Esophagus (tissue), 2 donors: Measurements from ENCODE around the gene MBP. TPM values are rescaled to one million over a fixed set of nuclear protein-coding genes. Genes with fewer than 3 reads are reported as not detected.
"Not testable (repeated sequence)": the region's sequence is repeated elsewhere in the genome, so short reads cannot be mapped to it uniquely, and the experiment has no call there.

Source experiments
- H3K27ac ChIP-seq, 2 donors: one replicate each; pipeline ENCODE4 v1.5.1; 2013; ENCODE audit warnings: low read depth in 2 of 2, mild to moderate bottlenecking in 2 of 2, inconsistent platforms in 1 of 2, low read length in 1 of 2, moderate library complexity in 1 of 2
- H3K27me3 ChIP-seq, 2 donors: one replicate each; pipeline ENCODE4 v1.6.1; 2013; ENCODE audit warnings: low read length in 2 of 2, control low read depth in 1 of 2, mild to moderate bottlenecking in 1 of 2; ENCODE audit not compliant: insufficient read depth in 2 of 2, control insufficient read depth in 1 of 2
- H3K36me3 ChIP-seq, 2 donors: one replicate each; pipeline ENCODE4 v1.6.1; 2013; ENCODE audit warnings: low read length in 1 of 2; ENCODE audit not compliant: control insufficient read depth in 2 of 2, insufficient read depth in 2 of 2
- H3K4me1 ChIP-seq, 2 donors: one replicate each; pipeline ENCODE4 v1.6.1; 2013; ENCODE audit warnings: low read length in 1 of 2; ENCODE audit not compliant: control insufficient read depth in 2 of 2, insufficient read depth in 2 of 2
- H3K4me3 ChIP-seq, 2 donors: one replicate each; pipeline ENCODE4 v1.5.1; 2013; ENCODE audit warnings: low read length in 2 of 2, mild to moderate bottlenecking in 2 of 2, low read depth in 1 of 2, moderate library complexity in 1 of 2
- H3K9me3 ChIP-seq, 2 donors: one replicate each; pipeline ENCODE4 v1.6.1; 2013; ENCODE audit warnings: mild to moderate bottlenecking in 2 of 2, low read depth in 1 of 2, low read length in 1 of 2, moderate library complexity in 1 of 2; ENCODE audit not compliant: control insufficient read depth in 2 of 2, insufficient read depth in 1 of 2
- WGBS, 2 donors: extraction: QIAGEN DNeasy Blood & Tissue Kit; methylation state at CpG; one replicate each; pipeline ENCODE4 v1.1.7; 2013; 5-methylcytosine and 5-hydroxymethylcytosine counted together
- polyA plus RNA-seq, 2 donors: library from polyadenylated mRNA; stranded (reverse); fragments of 200-250 nt; gene quantifications; one replicate each; pipeline ENCODE4 v1.2.3, GENCODE V29; 2013
- donor health status: healthy with polysubstance abuse.
- donor health status: Bipolar disorder and iron deficiency.

MBP gene
- polyA plus RNA-seq, 2 donors = 9.7 to 10.8 TPM

GRCh38 chr18:76967721-76968472 is 164.7 kb downstream of the MBP start:
- H3K9me3 ChIP-seq = peaks cover 0 to 2% of the 10 kb centered on the region in 2 donors
- 65 to 67% methylated on average over 17 of the region's 17 CpGs for WGBS, 2 donors
- no peaks in the 10 kb centered on the region for H3K27me3 ChIP-seq
- peaks cover 2 to 6% of the 10 kb centered on the region in 2 donors for H3K36me3 ChIP-seq
- H3K4me1 ChIP-seq = peaks cover 0 to 2% of the 10 kb centered on the region in 2 donors
- no peak overlapping the region for H3K27ac ChIP-seq
- H3K4me3 ChIP-seq = no peak overlapping the region

GRCh38 chr18:76967299-76967698 is 165.3 kb downstream of the MBP start:
- not testable (repeated sequence) for H3K27ac ChIP-seq, H3K9me3 ChIP-seq, H3K4me3 ChIP-seq, H3K36me3 ChIP-seq, H3K4me1 ChIP-seq, H3K27me3 ChIP-seq

- 93 to 95% methylated on average over 11 of the region's 11 CpGs for WGBS, 2 donors
- H3K36me3 ChIP-seq, H3K27me3 ChIP-seq, H3K9me3 ChIP-seq, H3K27ac ChIP-seq, H3K4me3 ChIP-seq, H3K4me1 ChIP-seq: not testable (repeated sequence)
These were observed 166.9 kb downstream of the MBP start for GRCh38 chr18:76965555-76966151.

GRCh38 chr18:76963936-76964335 is 168.6 kb downstream of the MBP start:
- Histone ChIP-seq H3K9me3 (peaks cover 0 to 2% of the 10 kb centered on the region in 2 donors), H3K36me3 (peaks cover 4 to 5% of the 10 kb centered on the region in 2 donors), H3K4me3 (no peak overlapping the region), H3K27me3 (no peaks in the 10 kb centered on the region), H3K27ac (no peak overlapping the region), H3K4me1 (no peaks in the 10 kb centered on the region)
- WGBS, 2 donors = 87 to 90% methylated on average over 2 of the region's 2 CpGs

GRCh38 chr18:76962851-76963250 is 169.7 kb downstream of the MBP start:
- Histone ChIP-seq H3K9me3 (no peaks in the 10 kb centered on the region), H3K27me3 (no peaks in the 10 kb centered on the region), H3K27ac (no peak overlapping the region), H3K36me3 (peaks cover 2 to 5% of the 10 kb centered on the region in 2 donors), H3K4me1 (no peaks in the 10 kb centered on the region), H3K4me3 (no peak overlapping the region)
- WGBS, 2 donors = 93% methylated on average over 1 of the region's 1 CpG

GRCh38 chr18:76960528-76961035 is 172.0 kb downstream of the MBP start:
- Histone ChIP-seq H3K4me3 (no peak overlapping the region), H3K36me3 (peaks cover 6 to 19% of the 10 kb centered on the region in 2 donors), H3K27me3 (no peaks in the 10 kb centered on the region), H3K4me1 (no peaks in the 10 kb centered on the region), H3K9me3 (no peaks in the 10 kb centered on the region), H3K27ac (no peak overlapping the region)
- WGBS, 2 donors = 95 to 96% methylated on average over 16 of the region's 16 CpGs

GRCh38 chr18:76959605-76960004 is 173.0 kb downstream of the MBP start:
- Histone ChIP-seq H3K4me3 (no peak overlapping the region), H3K9me3 (no peaks in the 10 kb centered on the region), H3K4me1 (no peaks in the 10 kb centered on the region), H3K27ac (no peak overlapping the region), H3K36me3 (peaks cover 6 to 20% of the 10 kb centered on the region in 2 donors), H3K27me3 (no peaks in the 10 kb centered on the region)
- WGBS, 2 donors = 89 to 92% methylated on average over 8 of the region's 8 CpGs

GRCh38 chr18:76958692-76959341 is 173.8 kb downstream of the MBP start:
- no peak overlapping the region for H3K4me3 ChIP-seq
- H3K4me1 ChIP-seq = no peaks in the 10 kb centered on the region
- WGBS, 2 donors = 70 to 75% methylated on average over 16 of the region's 16 CpGs
- H3K27me3 ChIP-seq = no peaks in the 10 kb centered on the region
- H3K36me3 ChIP-seq = peaks cover 6 to 20% of the 10 kb centered on the region in 2 donors
- H3K9me3 ChIP-seq = no peaks in the 10 kb centered on the region
- H3K27ac ChIP-seq = no peak overlapping the region

GRCh38 chr18:76957384-76958355 is 174.9 kb downstream of the MBP start:
- Histone ChIP-seq H3K27ac (no peak overlapping the region), H3K27me3 (no peaks in the 10 kb centered on the region), H3K9me3 (no peaks in the 10 kb centered on the region), H3K4me3 (no peak overlapping the region), H3K4me1 (no peaks in the 10 kb centered on the region), H3K36me3 (peaks cover 6 to 20% of the 10 kb centered on the region in 2 donors)
- WGBS, 2 donors = 89 to 91% methylated on average over 18 of the region's 18 CpGs
